ENCODE results near the gene HK2. TPM values are rescaled to one million over a fixed set of nuclear protein-coding genes. Genes with fewer than 3 reads are reported as not detected.

Gene HK2
- total RNA-seq, 4 donors from 2014 or later = 9.3 to 24.4 (median 15.1) TPM

DNA sequence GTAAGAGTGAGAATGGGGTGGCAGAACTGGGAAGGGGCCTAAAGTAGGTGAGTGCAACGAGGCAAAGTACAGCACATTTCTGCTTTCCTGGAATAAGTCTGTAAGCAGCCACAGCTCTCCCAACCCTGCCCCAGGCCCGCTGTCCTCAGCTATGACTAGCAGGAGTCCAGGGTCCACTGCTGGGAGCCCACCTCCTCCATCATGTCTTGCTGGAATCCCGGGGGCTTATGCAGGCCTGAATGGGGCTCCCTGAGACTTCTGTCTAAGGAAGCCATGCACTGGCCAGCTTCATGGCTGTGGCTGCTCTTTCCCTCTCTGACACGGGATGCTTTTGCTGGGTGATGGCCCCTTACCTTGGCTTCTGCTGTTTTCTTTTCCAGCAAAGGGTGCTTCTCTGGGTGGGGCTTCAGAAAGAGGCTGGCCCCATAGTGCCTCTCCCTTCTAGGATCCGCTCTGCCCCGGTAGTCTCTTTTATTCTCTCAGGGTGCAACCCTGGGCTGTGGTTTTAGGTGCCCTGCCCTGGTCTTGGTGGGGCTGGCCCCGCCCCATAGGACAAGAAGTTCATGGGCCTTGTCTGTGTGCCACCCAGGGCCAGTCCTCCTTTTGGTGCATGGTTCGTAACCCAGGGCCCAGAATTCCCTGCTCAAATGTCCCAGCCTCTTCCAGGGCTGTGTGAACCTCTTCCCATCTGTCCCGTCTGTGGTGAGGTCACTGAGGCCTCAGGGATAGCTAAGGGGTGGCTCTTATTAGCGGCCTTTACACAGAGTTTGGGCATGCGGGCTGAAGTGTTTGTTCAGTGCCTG, 90.7 kb downstream of the HK2 start:
- Histone ChIP-seq H3K36me3 (no peaks in the 10 kb centered on the region), H3K27me3 (peaks cover 5% of the 10 kb centered on the region), H3K9me3 (no peaks in the 10 kb centered on the region), H3K4me1 (peaks cover 3% of the 10 kb centered on the region), H3K27ac (no peak overlapping the region), H3K4me3 (no peak overlapping the region)
- 87% methylated on average over 11 of the region's 11 CpGs for WGBS
- TF ChIP-seq EP300 (IDR thresholded peaks at IDR 0.05) = no peak
- no peak for TF ChIP-seq POLR2A (IDR thresholded peaks at IDR 0.05)
- no peak for TF ChIP-seq POLR2AphosphoS5 (IDR thresholded peaks at IDR 0.05)
- TF ChIP-seq, protein P1, sequence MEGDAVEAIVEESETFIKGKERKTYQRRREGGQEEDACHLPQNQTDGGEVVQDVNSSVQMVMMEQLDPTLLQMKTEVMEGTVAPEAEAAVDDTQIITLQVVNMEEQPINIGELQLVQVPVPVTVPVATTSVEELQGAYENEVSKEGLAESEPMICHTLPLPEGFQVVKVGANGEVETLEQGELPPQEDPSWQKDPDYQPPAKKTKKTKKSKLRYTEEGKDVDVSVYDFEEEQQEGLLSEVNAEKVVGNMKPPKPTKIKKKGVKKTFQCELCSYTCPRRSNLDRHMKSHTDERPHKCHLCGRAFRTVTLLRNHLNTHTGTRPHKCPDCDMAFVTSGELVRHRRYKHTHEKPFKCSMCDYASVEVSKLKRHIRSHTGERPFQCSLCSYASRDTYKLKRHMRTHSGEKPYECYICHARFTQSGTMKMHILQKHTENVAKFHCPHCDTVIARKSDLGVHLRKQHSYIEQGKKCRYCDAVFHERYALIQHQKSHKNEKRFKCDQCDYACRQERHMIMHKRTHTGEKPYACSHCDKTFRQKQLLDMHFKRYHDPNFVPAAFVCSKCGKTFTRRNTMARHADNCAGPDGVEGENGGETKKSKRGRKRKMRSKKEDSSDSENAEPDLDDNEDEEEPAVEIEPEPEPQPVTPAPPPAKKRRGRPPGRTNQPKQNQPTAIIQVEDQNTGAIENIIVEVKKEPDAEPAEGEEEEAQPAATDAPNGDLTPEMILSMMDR (IDR thresholded peaks at IDR 0.05) = no peak
- no peak for DNase-seq (ENCODE audit: low spot score in 2 of 2)

DNA sequence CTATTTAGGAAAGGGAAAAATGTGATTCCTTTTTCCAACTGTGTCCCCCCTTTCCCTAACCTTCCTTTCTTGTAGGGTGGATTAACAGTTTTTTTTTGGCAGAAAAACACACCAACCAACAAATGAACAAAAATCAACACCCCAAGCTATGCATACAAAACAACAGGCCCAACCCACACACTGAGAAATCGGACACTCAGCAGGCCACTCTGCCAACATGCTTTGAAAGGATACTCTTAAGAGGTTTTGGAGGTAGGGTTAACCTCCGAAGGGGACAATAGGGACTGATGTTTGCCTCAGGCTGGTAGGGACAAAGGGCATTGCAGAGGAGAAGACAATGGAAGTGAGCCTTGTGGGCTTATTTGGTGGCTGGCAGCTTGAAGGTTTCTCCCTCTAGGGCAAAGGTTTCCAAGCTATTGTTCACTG, 91.4 kb downstream of the HK2 start:
- 49% methylated on average over 2 of the region's 2 CpGs for WGBS
- Histone ChIP-seq H3K36me3 (peaks cover 2% of the 10 kb centered on the region), H3K4me3 (no peak overlapping the region), H3K27me3 (peaks cover under 1% of the 10 kb centered on the region), H3K27ac (no peak overlapping the region), H3K4me1 (no peaks in the 10 kb centered on the region), H3K9me3 (no peaks in the 10 kb centered on the region)
- TF ChIP-seq, protein P1 (IDR thresholded peaks at IDR 0.05) = no peak
- TF ChIP-seq EP300 (IDR thresholded peaks at IDR 0.05) = no peak
- TF ChIP-seq POLR2AphosphoS5 (IDR thresholded peaks at IDR 0.05) = no peak
- no peak for TF ChIP-seq POLR2A (IDR thresholded peaks at IDR 0.05)
- no peak for DNase-seq (ENCODE audit: low spot score in 2 of 2)

- 60% methylated on average over 5 of the region's 5 CpGs for WGBS
- DNase-seq (ENCODE audit: low spot score in 2 of 2) = no peak
- TF ChIP-seq, protein P1 (IDR thresholded peaks at IDR 0.05) = no peak
- TF ChIP-seq POLR2AphosphoS5 (IDR thresholded peaks at IDR 0.05) = no peak
Measured at GRCh38 chr2:74927621-74928020, 93.7 kb downstream of the HK2 start.

GRCh38 chr2:74930811-74931486, 97.0 kb downstream of the HK2 start:
- H3K27ac ChIP-seq = no peak overlapping the region
- H3K36me3 ChIP-seq = peaks cover 2% of the 10 kb centered on the region
- H3K9me3 ChIP-seq = no peaks in the 10 kb centered on the region
- DNase-seq (ENCODE audit: low spot score in 2 of 2) = no peak
- no peaks in the 10 kb centered on the region for H3K27me3 ChIP-seq
- H3K4me3 ChIP-seq = no peak overlapping the region
- H3K4me1 ChIP-seq = no peaks in the 10 kb centered on the region
- WGBS = 86% methylated on average over 8 of the region's 8 CpGs
- TF ChIP-seq, protein P1 (IDR thresholded peaks at IDR 0.05) = no peak

More at GRCh38 chr2:74927621-74928020, 93.7 kb downstream of the HK2 start:
- no peak overlapping the region for H3K4me3 ChIP-seq
- H3K36me3 ChIP-seq = peaks cover 2% of the 10 kb centered on the region
- no peaks in the 10 kb centered on the region for H3K4me1 ChIP-seq
- no peaks in the 10 kb centered on the region for H3K27me3 ChIP-seq
- no peaks in the 10 kb centered on the region for H3K9me3 ChIP-seq
- H3K27ac ChIP-seq = no peak overlapping the region

DNA sequence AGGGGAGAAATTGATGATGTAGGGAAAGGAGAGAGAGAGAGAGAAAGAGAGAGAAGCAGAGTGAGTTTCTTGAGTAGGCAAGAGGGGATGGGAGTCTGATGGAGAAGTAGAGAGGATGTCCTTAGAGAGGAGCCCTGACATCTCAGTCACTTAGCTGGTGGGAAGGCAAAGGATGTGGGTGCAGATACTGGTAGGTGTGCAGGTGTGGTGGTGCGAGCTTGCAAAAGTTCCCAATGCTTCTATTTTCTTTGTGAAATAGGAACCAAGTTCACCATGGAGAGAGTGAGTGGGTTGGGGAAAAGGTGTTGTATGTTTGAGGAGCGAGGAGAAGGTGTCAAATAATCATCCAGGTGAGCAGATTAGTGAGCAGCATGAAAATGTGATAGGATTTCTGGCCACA, 98.0 kb downstream of the HK2 start:
- Histone ChIP-seq H3K27me3 (no peaks in the 10 kb centered on the region), H3K27ac (no peak overlapping the region), H3K36me3 (peaks cover 2% of the 10 kb centered on the region), H3K9me3 (no peaks in the 10 kb centered on the region), H3K4me3 (no peak overlapping the region), H3K4me1 (no peaks in the 10 kb centered on the region)
- TF ChIP-seq POLR2AphosphoS5 (IDR thresholded peaks at IDR 0.05) = no peak
- TF ChIP-seq EP300 (IDR thresholded peaks at IDR 0.05) = no peak
- no peak for TF ChIP-seq POLR2A (IDR thresholded peaks at IDR 0.05)
- TF ChIP-seq, protein P1 (IDR thresholded peaks at IDR 0.05) = no peak
- no peak for DNase-seq (ENCODE audit: low spot score in 2 of 2)
- 71% methylated on average over 2 of the region's 2 CpGs for WGBS
